BE2C (cell line): Measurements from ENCODE around the gene BCL2L1.
A peak's percentile ranks its signal among the peaks of the same experiment; 100 is the strongest.

Experiments used
- DNase-seq: peaks from one replicate; pipeline ENCODE4 v3.0.0-alpha.2; 2020
- H3K27me3 ChIP-seq: fragments of 250-450 bp; sonication (Bioruptor Pico); 2 replicates; pipeline ENCODE4 v1.5.1; 2020; ENCODE audit warnings: mild to moderate bottlenecking
- H3K36me3 ChIP-seq: fragments of 250-450 bp; sonication (Bioruptor Pico); 2 replicates; pipeline ENCODE4 v1.5.1; 2020; ENCODE audit warnings: mild to moderate bottlenecking
- H3K4me1 ChIP-seq: fragments of 250-450 bp; sonication (Bioruptor Pico); 2 replicates; pipeline ENCODE4 v1.5.1; 2020
- H3K4me3 ChIP-seq: 2 replicates; pipeline ENCODE4 v1.5.1; 2011; ENCODE audit warnings: low read depth, low read length
- H3K9me3 ChIP-seq: fragments of 250-450 bp; sonication (Bioruptor Pico); 2 replicates; pipeline ENCODE4 v1.5.1; 2020
- CTCF ChIP-seq: IDR thresholded peaks from 2 replicates; pipeline ENCODE4 v1.5.1; 2012; ENCODE audit warnings: mild to moderate bottlenecking, low read depth, low read length

The BCL2L1 gene

GRCh38 chr20:31641391-31641790, 81.3 kb downstream of the BCL2L1 start:
- no peaks in the 10 kb centered on the region for H3K9me3 ChIP-seq
- no peak for TF ChIP-seq CTCF
- no peak for DNase-seq
- H3K4me1 ChIP-seq, result peaks cover 13% of the 10 kb centered on the region
- no peak overlapping the region for H3K4me3 ChIP-seq
- H3K36me3 ChIP-seq, result no peaks in the 10 kb centered on the region
- H3K27me3 ChIP-seq, result no peaks in the 10 kb centered on the region

GRCh38 chr20:31640259-31640658, 82.4 kb downstream of the BCL2L1 start:
- DNase-seq, result no peak
- TF ChIP-seq CTCF, result no peak
- Histone ChIP-seq H3K4me1 (peaks cover 13% of the 10 kb centered on the region), H3K36me3 (no peaks in the 10 kb centered on the region), H3K4me3 (no peak overlapping the region), H3K27me3 (no peaks in the 10 kb centered on the region), H3K9me3 (no peaks in the 10 kb centered on the region)

- peaks cover 13% of the 10 kb centered on the region for H3K4me1 ChIP-seq
- H3K27me3 ChIP-seq, result no peaks in the 10 kb centered on the region
- peak overlapping the region; percentile 60; the same call in 1 of the 2 replicates for H3K4me3 ChIP-seq
- no peaks in the 10 kb centered on the region for H3K9me3 ChIP-seq
- no peaks in the 10 kb centered on the region for H3K36me3 ChIP-seq
- no peak for TF ChIP-seq CTCF
- DNase-seq, result no peak
Observed at GRCh38 chr20:31638816-31639215, 83.9 kb downstream of the BCL2L1 start.

GRCh38 chr20:31638317-31638716, 84.4 kb downstream of the BCL2L1 start:
- H3K9me3 ChIP-seq, result no peaks in the 10 kb centered on the region
- peaks cover 13% of the 10 kb centered on the region for H3K4me1 ChIP-seq
- H3K36me3 ChIP-seq, result no peaks in the 10 kb centered on the region
- DNase-seq, result peak; percentile 69
- no peaks in the 10 kb centered on the region for H3K27me3 ChIP-seq
- no peak for TF ChIP-seq CTCF
- peak overlapping the region; percentile 60 for H3K4me3 ChIP-seq

GRCh38 chr20:31637660-31638059, 85.0 kb downstream of the BCL2L1 start, which contains the start of gene COX4I2:
COX4I2 (plus strand) TSS chr20:31637912; CDS start chr20:31639018, 1,106 bp downstream.
- Histone ChIP-seq H3K9me3 (no peaks in the 10 kb centered on the region), H3K36me3 (no peaks in the 10 kb centered on the region), H3K4me3 (peak within 1 kb of the TSS; percentile 60), H3K4me1 (peaks cover 13% of the 10 kb centered on the region), H3K27me3 (no peaks in the 10 kb centered on the region)
- peak; percentile 43 for DNase-seq
- no peak for TF ChIP-seq CTCF

- TF ChIP-seq CTCF, result no peak
- no peaks in the 10 kb centered on the region for H3K27me3 ChIP-seq
- H3K9me3 ChIP-seq, result no peaks in the 10 kb centered on the region
- H3K36me3 ChIP-seq, result no peaks in the 10 kb centered on the region
- no peak overlapping the region for H3K4me3 ChIP-seq
- peaks cover 7% of the 10 kb centered on the region for H3K4me1 ChIP-seq
- no peak for DNase-seq
Observed at GRCh38 chr20:31633339-31633914, 89.2 kb downstream of the BCL2L1 start.
